Gastrocnemius medialis (tissue), 4 donors: ENCODE measurements around the gene NT5E. TPM values are rescaled to one million over a fixed set of nuclear protein-coding genes. Genes with fewer than 3 reads are reported as not detected.
"Not testable (repeated sequence)": the region's sequence is repeated elsewhere in the genome, so short reads cannot be mapped to it uniquely, and the experiment has no call there.

ENCODE experiments used
- ATAC-seq, 2 donors: fragments of 150-250 bp; one replicate each; pipeline ENCODE4 v1.9.1; 2016
- DNase-seq, 2 donors: peaks; one replicate each; pipeline ENCODE4 v3.0.0-alpha.2; 2019
- H3K27ac ChIP-seq, 4 donors: fragments of 200-600 bp; sonication (generic); 1 replicate in 1 of 4; 2 replicates in 3 of 4; pipeline ENCODE4 v1.5.1; 2016 to 2018; ENCODE audit warnings: mild to moderate bottlenecking in 2 of 4, moderate library complexity in 1 of 4
- H3K27me3 ChIP-seq, 3 donors: fragments of 200-600 bp; sonication (generic) in 2 of 3; 1 replicate in 1 of 3; 2 replicates in 2 of 3; pipeline versions ENCODE4 v1.5.1 to v1.6.0; 2016 to 2019; ENCODE audit warnings: mild to moderate bottlenecking in 1 of 3, moderate library complexity in 1 of 3
- H3K36me3 ChIP-seq, 2 donors: fragments of 200-600 bp; sonication (generic) in 1 of 2; one replicate each; pipeline ENCODE4 v1.5.1; 2017 to 2018
- H3K4me1 ChIP-seq, 2 donors: fragments of 200-600 bp; sonication (generic) in 1 of 2; one replicate each; pipeline ENCODE4 v1.5.1; 2016 to 2017; ENCODE audit warnings: mild to moderate bottlenecking in 2 of 2
- H3K4me3 ChIP-seq, 4 donors: fragments of 200-600 bp; sonication (generic) in 3 of 4; 1 replicate in 1 of 4; 2 replicates in 3 of 4; pipeline ENCODE4 v1.5.1; 2016 to 2019; ENCODE audit warnings: mild to moderate bottlenecking in 2 of 4
- H3K9me3 ChIP-seq, 3 donors: fragments of 200-600 bp; sonication (generic) in 2 of 3; 1 replicate in 1 of 3; 2 replicates in 2 of 3; pipeline ENCODE4 v1.5.1; 2016 to 2019
- POLR2A ChIP-seq, 2 donors: fragments of 450-650 bp; IDR thresholded peaks; one replicate each; pipeline ENCODE4 v1.6.1; 2017; ENCODE audit warnings: antibody characterized with exemption in 2 of 2, mild to moderate bottlenecking in 2 of 2, moderate library complexity in 2 of 2
- in situ Hi-C, 4 donors: fragments of 200-750 bp; cut with MboI; loops; one replicate each; pipeline versions ENCODE4 v1.15.0 to v1.8.0; 2017; ENCODE audit warnings: low sequenced_read_pairs in 4 of 4
- intact Hi-C: fragments of 100-400 bp; cut with DNase I; formaldehyde crosslinking; loops from one replicate; pipeline ENCODE4 v1.15.1; 2023; ENCODE audit warnings: low total_unique reads
- total RNA-seq, 4 donors: library from RNA; depleted of rRNA; stranded (reverse); fragments of >200 nt; gene quantifications; one replicate each; pipeline versions ENCODE4 v1.1.0 to v1.2.3, GENCODE V29; 2016
- TF ChIP-seq, protein P1 (sequence below), 5 experiments: fragments of 450-650 bp in 3 of 5; fragments of 200-600 bp in 2 of 5; sonication (generic) in 2 of 5; IDR thresholded peaks in 4 of 5; conservative IDR thresholded peaks in 1 of 5; 1 replicate in 4 of 5; 2 replicates in 1 of 5; pipeline ENCODE4 v1.5.1; 2016 to 2019; ENCODE audit warnings: antibody characterized with exemption in 5 of 5, mild to moderate bottlenecking in 3 of 5, moderate library complexity in 3 of 5

The NT5E gene
- total RNA-seq, 4 donors from 2014 or later, result 0.82 to 4.3 (median 2.8) TPM

DNA sequence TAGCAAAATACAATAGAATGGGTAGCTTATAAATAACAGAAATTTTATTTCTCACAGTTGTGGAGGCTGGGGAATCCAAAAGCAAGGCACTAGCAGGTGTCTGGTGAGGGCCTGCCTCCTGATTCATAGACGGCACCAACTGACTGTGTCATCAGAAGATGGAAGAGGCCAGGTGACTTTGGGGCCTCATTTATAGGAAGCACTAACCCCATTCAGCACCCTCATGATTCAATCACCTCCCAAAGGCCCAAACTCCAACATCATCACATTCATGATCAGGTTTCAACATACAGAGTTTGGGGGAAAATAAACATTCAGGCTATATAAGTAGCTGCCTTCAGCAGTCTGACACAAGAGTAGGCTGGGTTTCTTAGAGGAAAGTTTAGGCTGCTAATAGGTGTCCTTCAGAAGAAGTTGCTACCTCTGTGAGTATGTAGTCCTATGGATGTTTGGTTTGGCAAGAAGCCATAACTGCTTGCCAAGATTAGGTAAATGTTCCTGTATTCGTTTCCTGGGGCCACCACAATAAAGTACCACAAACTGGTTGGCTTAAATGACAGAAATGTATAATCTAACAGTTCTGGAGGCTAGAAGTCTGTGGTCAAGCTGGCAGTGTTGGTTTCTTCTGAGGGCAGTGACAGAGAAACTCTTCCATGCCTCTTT, 48.8 kb downstream of the NT5E start:
- no peak overlapping the region for H3K27ac ChIP-seq
- H3K27me3 ChIP-seq, result no peaks in the 10 kb centered on the region
- H3K36me3 ChIP-seq, result no peaks in the 10 kb centered on the region
- no peak for ATAC-seq
- in situ Hi-C loops, result no loop called here
- H3K4me1 ChIP-seq, result no peaks in the 10 kb centered on the region
- intact Hi-C loops, result no loop called here
- no peaks in the 10 kb centered on the region for H3K9me3 ChIP-seq
- H3K4me3 ChIP-seq, result no peak overlapping the region
- TF ChIP-seq, protein P1, sequence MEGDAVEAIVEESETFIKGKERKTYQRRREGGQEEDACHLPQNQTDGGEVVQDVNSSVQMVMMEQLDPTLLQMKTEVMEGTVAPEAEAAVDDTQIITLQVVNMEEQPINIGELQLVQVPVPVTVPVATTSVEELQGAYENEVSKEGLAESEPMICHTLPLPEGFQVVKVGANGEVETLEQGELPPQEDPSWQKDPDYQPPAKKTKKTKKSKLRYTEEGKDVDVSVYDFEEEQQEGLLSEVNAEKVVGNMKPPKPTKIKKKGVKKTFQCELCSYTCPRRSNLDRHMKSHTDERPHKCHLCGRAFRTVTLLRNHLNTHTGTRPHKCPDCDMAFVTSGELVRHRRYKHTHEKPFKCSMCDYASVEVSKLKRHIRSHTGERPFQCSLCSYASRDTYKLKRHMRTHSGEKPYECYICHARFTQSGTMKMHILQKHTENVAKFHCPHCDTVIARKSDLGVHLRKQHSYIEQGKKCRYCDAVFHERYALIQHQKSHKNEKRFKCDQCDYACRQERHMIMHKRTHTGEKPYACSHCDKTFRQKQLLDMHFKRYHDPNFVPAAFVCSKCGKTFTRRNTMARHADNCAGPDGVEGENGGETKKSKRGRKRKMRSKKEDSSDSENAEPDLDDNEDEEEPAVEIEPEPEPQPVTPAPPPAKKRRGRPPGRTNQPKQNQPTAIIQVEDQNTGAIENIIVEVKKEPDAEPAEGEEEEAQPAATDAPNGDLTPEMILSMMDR (IDR thresholded peaks at IDR 0.05 in 4 of 5, conservative IDR thresholded peaks at IDR 0.05 in 1 of 5), result no peak
- TF ChIP-seq POLR2A (IDR thresholded peaks at IDR 0.05), result no peak
- DNase-seq, result no peak

DNA sequence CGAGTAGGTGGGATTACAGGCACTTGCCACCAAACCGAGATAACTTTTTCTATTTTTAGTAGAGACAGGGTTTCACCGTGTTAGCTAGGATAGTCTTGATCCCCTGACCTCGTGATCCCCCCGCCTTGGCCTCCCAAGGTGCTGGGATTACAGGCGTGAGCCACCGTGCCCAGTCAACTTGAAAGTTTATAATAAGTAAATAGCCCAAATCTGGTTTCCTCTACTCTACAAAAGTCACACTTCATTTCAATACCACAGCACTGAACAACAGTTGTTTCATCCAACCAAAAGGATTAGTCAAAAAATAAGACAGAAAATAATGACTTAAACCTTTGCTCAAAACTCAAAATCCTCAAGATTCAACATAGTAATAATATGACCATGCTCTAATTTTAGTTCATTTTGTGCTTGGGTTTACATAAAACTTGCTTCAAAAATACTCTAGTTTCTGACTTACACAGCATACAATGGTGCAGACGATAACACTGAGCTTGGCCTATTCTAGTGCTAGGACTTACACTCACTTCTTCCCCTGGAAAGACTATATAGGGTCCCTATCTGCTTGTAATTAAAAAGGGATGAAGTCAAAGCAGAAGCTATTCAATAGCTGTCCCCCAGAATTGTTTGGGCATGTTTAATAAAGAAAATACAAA, 56.7 kb downstream of the NT5E start:
- no peaks in the 10 kb centered on the region for H3K27me3 ChIP-seq
- ATAC-seq (no peak), DNase-seq (no peak)
- intact Hi-C loops, result no loop called here
- H3K27ac ChIP-seq, result no peak overlapping the region
- H3K36me3 ChIP-seq, result peaks cover 0 to 56% of the 10 kb centered on the region in 2 donors
- no peak overlapping the region for H3K4me3 ChIP-seq
- TF ChIP-seq, protein P1 (IDR thresholded peaks at IDR 0.05 in 4 of 5, conservative IDR thresholded peaks at IDR 0.05 in 1 of 5), result no peak
- no peak for TF ChIP-seq POLR2A (IDR thresholded peaks at IDR 0.05)
- in situ Hi-C loops, result no loop called here
- H3K9me3 ChIP-seq, result no peaks in the 10 kb centered on the region
- no peaks in the 10 kb centered on the region for H3K4me1 ChIP-seq

DNA sequence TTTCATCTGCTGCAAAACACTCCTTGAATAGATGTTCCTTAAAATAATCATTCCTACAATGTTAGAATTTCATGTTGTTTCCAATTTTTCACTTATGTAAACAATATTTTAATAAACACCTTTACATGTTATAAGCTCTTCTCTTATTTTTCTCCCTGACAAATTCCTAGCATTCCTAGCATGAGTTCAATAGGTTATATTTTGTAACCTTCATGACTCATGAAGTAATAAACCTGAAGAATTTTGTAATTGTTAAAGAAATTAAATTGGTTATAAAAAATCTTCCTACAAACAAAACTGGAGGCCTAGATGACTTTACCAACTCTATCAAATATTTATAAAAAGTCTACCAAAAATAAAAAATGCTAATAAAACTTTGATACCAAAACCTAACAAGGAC, 66.3 kb downstream of the NT5E start:
- Histone ChIP-seq H3K36me3 (peaks cover 0 to 64% of the 10 kb centered on the region in 2 donors), H3K27ac (no peak overlapping the region), H3K9me3 (no peaks in the 10 kb centered on the region), H3K27me3 (no peaks in the 10 kb centered on the region), H3K4me3 (no peak overlapping the region), H3K4me1 (no peaks in the 10 kb centered on the region)
- ATAC-seq (no peak), DNase-seq (no peak)
- intact Hi-C loops (no loop called here), in situ Hi-C loops (no loop called here)
- TF ChIP-seq, protein P1 (IDR thresholded peaks at IDR 0.05 in 4 of 5, conservative IDR thresholded peaks at IDR 0.05 in 1 of 5), result no peak
- TF ChIP-seq POLR2A (IDR thresholded peaks at IDR 0.05), result no peak

DNA sequence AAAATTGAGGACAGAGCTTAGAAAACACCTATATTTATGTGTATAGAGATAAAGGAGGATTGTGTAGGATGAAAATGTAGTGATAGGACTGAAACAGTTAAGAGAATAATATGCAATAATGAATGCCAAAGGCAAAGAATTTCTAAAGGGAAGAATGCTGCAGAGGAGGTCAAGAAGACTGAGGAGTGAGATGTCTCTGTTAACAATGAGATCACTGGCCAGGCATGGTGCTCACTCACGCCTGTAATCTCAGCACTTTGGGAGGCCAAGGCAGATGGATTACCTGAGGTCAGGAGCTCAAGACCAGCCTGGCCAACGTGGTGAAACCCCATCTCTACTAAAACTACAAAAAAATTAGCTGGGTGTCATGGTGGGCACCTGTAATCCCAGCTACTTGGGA, 74.4 kb downstream of the NT5E start:
- H3K9me3 ChIP-seq, in situ Hi-C loops, DNase-seq, ATAC-seq, H3K4me3 ChIP-seq, intact Hi-C loops, H3K27ac ChIP-seq, H3K4me1 ChIP-seq, H3K27me3 ChIP-seq: not testable (repeated sequence)
- H3K36me3 ChIP-seq, result peaks cover 0 to 67% of the 10 kb centered on the region in 2 donors

DNA sequence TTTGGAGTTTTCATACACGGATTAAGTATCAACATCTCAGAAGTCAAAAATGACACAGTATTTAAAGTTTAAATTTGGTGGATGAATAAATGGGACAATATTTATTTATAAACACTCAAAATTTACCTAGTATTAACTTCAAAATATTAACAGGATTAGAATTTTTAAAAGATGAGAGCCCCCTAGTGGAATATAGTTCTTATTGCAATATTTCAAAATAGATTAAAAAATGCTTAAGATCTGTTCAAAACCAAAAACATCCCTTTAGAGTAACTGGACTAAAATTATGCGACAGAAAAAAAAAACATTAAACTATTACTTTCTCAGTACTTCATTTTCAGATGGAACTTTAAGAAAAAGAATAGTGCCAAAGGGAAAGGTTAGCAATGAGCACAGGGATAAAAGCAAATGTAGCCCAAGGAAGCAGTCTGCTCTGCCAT, 87.2 kb downstream of the NT5E start:
- no peaks in the 10 kb centered on the region for H3K27me3 ChIP-seq
- H3K4me3 ChIP-seq, result no peak overlapping the region
- ATAC-seq, result no peak
- no peaks in the 10 kb centered on the region for H3K4me1 ChIP-seq
- intact Hi-C loops, result no loop called here
- DNase-seq, result no peak
- H3K27ac ChIP-seq, result no peak overlapping the region
- no peaks in the 10 kb centered on the region for H3K9me3 ChIP-seq
- peaks cover 0 to 26% of the 10 kb centered on the region in 2 donors for H3K36me3 ChIP-seq
- in situ Hi-C loops, result no loop called here
- no peak for TF ChIP-seq POLR2A (IDR thresholded peaks at IDR 0.05)
- TF ChIP-seq, protein P1 (IDR thresholded peaks at IDR 0.05 in 4 of 5, conservative IDR thresholded peaks at IDR 0.05 in 1 of 5), result peak in 2 of 5 experiments; percentile 50 to 68
